GM18517 (cell line): ENCODE results near the gene TM4SF1.
"Not testable (repeated sequence)": the region's sequence is repeated elsewhere in the genome, so short reads cannot be mapped to it uniquely, and the experiment has no call there.

ENCODE experiments used
- ATAC-seq: cut with Tn5 transposase; IDR thresholded peaks from one replicate; pipeline ENCODE4 v1.9.1; 2021; ENCODE audit warnings: mild to moderate bottlenecking, moderate library complexity; ENCODE audit not compliant: unreplicated experiment

Gene TM4SF1

DNA sequence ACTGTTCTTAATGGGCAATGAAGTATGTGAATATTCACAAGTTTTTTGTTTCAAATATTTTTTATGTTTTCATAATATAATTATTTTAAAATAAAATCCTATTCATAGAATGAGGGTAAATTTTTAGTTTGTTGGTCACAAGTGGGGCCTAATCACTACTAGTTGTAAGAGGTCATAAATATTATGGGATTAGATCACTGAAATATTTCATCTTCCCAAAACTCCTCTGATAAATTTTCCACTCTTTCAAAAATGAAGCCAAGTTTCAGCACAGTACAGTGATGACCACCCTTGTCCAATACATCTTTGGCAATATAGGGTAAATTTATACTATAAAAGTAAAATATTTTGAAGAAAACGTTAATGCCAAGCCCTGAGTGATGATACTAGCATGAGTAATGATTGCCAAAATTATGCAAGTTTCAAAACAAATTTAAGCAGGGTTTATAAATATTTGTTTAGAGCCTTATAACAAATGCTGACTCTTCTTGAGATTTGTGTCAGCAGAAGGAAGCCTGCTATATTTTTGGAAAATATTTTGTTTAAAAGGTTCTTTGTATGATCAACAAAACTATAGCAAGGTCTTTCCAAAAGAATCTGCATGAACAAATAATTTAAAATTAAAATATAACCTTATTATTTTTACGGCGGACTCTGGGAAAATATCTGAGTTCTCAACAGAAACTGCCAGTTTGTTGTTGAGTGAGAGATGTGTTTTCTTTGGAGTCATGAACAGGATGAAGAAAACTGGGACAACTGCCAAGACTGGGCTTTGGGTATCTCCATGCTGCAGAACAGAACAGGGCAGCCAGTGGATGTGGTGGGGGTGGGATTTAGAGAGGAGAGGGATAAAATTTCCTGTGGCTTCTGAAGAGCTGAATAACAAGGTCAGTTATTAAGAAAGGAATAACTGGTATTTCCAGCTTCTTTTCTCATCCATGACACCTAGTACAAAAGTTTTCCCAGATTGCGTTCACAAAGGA is 17.9 kb upstream of the TM4SF1 start:
- ATAC-seq = no peak

DNA sequence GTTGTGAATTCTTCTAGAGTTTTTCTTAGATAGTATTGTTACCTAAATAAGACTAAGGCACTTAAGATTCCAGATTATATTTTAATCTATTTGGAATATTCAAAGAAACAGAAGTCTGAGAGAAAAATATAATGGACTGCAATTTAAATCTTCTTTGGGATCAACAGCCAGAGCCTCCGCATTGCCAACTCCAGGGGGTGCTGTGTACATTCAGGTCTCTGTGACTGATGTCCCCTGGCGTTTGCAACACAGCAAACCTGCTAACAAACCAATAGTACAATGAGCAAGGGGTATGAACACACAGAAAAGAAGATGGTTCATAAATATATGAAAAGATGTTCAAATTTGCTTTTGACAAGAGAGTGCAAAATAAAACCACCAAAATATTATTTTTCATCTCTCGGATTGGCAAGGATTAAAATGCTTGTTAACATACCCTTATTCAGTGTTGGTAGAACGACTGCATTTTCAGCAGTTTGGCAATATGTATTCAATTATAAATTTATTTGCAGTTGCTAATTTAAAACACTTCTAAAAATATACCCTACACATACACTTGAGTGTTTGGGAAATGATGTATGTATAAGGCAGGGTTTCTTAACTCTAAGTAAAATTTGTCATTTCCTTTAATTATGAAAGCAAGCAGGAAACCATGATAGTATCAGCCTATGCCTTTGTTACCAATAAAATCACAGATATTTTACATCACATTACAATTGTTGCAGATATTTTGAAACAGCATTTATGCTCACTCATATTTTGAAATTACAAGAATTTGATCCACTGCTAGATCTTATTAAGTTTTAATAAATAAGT is 16.1 kb upstream of the TM4SF1 start:
- peak; percentile 67 for ATAC-seq

DNA sequence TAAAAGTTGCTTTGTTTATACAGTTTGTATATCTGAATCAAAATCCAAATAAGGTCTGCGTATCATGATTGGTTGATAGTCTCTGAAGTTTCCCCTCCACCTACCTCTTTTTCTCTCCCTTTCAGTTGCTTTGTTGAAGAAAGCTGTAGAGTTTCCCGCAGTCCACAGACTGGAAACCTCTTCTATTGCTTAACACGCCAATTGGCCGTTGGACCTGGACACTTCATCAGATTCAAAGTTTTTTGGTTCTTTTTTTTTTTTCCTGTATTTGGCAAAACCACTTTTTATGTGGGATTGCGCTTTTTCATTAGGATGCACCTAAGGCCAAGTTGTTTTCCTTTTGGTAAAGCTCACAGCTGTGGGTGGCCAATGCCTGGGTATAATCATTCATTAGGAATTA is 14.5 kb upstream of the TM4SF1 start:
- no peak for ATAC-seq

DNA sequence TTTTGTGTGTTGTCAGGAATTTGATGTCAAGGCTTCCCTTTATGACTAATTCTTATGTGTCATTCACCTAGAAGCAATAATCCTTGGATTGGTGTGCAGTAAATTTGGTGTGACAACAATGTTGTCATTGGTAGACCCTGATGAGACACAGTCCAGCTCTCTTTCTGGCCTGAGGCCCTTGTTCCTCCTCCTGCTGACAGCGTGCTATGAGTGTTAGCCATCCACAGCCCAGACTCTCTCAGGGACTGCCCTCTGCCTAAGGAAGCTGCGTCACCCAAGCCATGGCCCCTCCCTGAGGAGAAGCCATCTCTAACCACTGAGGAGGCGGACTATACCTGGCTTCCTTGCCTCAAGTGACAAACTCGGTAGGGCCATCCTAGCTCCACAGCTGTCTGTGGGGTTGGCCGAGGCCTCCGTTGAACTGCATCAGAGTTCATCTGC is 13.3 kb upstream of the TM4SF1 start:
- no peak for ATAC-seq

DNA sequence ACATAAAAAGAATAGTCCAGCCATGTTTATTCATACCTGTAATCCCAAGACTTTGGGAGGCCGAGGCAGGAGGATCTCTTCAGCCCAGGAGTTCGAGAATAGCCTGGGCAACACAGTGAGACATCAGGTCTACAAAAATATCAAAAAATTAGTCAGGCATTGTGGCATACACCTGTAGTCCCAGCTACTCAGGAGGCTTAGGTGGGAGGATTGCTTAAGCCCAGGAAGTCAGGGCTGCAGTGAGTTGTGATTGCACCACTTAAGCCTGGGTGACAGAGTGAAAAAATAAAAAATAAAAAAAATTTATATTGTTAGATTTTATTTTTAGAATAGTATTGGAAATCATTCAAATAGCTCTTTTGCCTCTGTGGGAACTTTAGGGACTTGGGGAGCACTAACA is 12.8 kb upstream of the TM4SF1 start:
- no peak for ATAC-seq

DNA sequence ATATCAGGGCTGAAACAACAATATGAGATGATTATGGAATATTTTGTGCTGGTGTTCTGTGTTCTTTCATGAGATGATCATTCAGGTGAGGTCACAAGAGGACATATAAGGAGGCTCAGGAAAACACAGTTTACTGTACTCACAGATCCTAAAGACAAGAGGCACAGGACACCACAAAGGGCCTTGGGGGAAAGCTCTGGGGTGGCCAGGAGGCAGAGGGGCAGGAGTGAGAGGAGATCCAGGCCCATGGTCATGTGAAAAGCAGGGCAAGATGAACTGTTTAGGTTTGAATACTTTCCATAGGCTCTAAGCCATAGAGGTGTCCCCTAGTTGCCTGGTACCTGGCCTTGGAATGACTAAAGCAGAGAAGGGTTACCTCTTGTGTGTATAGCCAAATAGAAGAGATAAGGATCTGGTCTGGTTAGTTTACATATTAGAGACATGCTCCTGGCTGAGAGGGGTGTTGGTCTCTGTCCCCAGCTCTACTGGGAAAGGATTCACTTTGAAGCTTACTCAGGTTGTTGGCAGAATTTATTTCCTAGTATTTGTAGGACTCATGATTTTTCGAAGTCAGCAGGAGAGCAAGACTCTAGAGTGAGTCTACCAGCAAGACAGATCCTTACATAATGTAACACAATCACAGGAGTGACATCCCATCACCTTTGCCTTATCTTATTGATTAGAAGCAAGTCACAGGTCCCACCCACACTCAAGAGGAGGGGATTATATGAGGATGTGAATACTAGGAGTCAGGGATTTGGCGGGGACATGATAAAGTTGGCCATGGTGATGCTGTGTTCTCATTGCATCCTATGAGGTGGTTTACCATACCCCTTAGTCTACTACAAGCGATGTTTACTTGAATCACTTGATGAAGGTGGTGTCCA is 11.3 kb upstream of the TM4SF1 start:
- no peak for ATAC-seq

DNA sequence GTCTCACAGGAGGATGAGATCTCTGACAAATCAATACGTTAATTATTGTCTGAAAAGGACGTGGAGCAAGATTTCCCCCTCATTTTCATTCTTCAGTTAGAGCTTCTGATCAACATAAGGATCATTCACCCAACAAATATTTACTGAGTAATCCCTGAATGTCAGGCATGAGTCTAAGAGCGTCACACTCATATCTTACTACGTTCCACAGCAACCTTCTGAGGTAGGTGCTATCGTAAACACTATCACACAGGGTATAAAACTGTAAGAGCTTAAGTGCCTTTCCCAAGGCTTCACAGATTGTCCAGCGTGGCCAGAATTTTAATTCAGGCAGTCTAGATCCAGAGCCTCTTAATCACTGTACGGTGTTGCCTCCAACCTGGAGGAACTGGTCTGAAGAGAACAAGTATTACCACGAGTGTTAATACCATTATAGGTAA is 10.6 kb upstream of the TM4SF1 start:
- no peak for ATAC-seq

DNA sequence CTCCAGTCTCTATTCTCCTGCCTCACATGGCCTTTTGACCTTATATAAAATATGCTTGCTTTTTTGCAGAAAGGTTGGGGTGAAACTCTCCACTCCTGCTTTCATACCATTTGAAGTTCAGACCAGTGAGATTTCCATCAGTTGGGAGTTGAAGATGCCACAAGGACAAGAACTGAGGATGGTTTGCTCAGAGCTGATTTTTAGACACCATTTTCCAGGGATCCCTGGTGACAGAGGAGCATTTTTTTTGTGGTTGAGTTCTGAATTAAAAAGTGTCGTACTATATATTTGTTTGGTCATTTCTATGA is 8.8 kb upstream of the TM4SF1 start:
- ATAC-seq = no peak

DNA sequence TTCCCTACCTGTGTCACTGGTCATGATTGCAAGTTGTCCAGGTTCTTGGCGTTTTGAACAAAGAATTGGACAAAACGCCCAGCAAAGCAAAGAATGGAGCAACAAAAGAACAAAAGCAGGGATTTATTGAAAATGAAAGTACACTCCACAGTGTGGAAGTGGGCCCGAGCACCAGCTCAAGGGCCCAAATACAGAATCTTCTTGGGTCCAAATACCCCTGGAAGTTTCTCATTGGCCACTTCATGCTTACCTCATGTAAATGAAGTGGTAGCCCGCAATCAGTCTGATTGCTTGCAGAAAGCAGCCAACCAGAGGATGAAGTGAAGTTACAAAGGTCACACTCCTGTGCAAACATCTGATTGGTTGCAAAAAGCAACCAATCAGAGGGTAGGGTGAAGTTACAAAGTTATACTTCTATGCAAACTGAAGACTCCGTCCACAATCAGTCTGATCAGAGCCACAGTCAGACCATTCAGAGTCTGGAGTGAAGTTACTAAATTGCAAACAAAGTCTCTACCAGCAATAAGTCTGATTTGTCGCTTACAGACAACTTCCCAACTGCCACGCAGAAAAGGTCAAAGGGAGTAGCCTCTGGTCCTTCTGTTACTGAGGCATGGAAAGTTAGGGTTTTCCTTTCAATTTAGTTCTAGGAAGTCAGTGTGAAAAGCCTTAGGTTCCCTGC is 8.3 kb upstream of the TM4SF1 start:
- ATAC-seq = no peak

DNA sequence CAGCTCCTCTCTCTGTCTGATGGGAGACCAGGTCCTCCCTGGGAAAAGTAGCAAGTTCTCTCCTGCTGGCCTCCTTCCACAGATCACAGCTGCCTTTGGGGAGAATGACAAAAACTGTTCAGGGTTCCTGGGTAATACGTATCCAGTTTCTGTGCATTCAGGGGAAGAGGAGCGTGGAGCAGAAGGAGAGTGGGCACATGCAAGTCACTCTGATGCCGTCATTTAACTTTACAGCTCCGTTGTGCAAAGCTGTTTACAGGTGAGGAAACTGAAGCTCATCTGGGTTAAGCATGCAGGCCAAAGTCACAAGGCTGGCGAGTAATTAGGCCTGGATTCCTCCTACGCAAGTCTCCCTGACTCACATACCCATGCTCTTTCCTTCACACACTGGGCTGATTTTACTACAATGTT is 7.5 kb upstream of the TM4SF1 start:
- ATAC-seq = no peak

DNA sequence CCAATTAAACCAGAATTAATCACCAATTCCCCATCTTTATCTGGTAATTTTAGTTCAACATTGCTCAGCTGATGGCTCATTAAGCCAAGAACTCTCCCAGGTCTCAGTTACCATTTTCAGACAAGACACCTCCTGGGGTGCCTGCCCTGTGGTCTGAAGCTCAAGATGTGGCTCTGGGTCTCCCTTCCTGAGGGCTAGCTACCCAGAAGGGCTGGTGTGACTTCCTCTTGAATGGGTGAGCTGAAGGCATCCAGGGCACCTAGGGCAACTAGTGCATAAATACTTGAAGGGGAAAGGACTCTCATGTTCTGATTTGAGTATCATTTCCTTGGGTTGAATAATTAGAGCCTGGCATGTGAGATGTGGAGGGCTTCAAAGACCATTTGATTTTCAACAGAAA is 6.7 kb upstream of the TM4SF1 start:
- no peak for ATAC-seq

DNA sequence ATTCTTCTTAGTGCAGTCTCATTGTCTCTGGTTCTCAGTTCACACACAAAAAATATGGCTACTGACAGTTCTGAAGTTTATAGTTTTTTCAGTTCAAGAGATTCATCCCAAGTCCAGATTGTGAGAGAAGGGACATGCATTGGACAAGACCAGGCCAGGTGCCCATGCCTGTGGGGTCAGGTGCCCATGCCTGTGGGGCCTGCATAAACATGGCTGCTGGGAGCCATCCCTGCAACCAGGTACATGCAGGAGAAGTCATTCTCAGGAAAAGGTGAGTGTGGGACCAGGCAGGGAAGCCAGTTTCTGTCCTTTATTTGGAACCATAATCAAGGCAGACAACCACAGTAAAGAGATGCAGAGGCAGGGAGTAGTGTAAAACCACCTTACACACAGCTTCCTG is 6.3 kb upstream of the TM4SF1 start:
- no peak for ATAC-seq

DNA sequence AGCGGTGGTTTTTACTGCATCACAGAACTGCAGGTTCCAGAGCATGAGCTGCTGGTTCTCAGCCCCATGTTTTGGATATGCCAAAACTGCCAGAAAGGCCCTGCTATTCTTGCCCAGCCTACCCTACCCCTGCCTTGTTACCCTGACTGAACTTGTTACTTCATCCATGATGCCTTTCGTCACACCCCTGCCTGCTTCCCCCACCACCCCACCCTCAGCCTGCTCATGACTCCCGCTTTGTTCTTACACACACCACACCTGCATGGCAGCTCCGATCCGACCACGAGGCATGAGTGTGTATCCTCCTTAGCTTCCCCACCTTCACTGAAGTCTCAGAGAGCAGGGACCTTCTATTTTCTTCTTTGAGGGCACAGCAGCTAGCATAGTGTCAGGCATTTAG is 5.1 kb upstream of the TM4SF1 start:
- no peak for ATAC-seq

DNA sequence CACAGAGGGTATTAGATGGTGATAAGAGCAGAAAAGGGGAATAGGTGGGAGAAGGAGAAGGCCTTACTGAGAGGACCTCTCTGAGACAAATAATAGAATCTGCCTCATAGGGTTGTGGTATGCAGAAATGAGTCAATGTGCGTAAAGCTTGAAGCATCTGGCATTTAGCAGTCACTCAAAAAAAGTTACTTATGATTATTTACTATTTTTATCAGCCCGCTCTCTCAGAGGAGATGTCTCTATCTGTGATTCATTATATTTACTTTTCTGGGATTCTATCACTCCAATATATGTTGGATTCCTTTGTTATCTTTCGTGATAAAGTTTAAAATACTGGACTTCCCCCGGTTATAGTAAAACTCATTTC is 4.6 kb upstream of the TM4SF1 start:
- no peak for ATAC-seq

DNA sequence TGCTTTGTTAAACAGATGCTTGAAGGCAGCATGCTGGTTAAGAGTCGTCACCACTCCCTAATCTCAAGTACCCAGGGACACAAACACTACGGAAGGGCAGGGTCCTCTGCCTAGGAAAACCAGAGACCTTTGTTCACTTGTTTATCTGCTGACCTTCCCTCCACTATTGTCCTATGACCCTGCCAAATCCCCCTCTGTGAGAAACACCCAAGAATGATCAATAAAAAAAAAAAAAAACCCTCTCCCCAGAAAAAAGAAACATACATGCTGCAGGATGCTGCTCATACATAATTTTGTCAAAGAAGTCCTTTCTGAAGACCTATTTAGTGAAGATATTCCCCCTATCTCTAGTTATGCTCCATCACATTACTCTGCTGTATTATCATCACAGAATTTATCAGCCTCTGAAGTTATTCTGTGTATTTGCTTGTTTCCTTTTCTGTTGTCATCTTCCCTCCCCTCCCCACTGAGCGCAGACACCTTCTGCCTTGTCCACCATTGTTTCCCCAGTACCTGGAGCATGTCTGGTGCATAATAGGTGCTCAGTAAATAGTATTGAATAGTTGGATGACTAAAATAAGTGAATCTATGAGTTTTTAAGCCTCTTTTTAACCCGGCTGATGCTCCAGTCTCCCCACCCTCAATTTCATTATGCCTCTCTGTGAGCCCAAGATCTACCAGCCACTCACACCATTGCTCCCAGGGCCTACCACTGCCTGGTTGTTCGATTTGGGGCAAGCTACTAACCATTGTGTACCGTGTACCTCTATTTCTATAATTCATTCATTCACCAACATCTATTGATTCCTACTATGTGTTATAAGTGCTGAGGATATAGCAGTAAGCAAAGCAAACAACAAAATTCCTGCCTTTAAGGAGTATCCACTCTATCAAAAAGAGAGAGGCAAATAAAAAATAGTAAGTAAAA is 4.0 kb upstream of the TM4SF1 start:
- ATAC-seq = no peak

DNA sequence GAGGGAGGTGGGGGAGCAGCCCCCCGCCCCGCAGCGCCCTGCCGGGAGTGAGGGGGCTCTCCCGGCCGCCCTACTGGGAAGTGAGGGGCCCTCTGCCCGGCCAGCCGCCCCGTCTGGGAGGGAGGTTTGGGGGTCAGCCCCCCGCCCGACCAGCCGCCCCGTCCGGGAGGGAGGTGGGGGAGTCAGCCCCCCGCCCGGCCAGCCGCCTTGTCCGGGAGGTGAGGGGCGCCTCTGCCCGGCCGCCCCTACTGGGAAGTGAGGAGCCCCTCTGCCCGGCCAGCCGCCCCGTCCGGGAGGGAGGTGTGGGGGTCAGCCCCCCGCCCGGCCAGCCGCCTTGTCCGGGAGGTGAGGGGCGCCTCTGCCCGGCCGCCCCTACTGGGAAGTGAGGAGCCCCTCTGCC is 2.8 kb upstream of the TM4SF1 start:
- ATAC-seq = not testable (repeated sequence)

DNA sequence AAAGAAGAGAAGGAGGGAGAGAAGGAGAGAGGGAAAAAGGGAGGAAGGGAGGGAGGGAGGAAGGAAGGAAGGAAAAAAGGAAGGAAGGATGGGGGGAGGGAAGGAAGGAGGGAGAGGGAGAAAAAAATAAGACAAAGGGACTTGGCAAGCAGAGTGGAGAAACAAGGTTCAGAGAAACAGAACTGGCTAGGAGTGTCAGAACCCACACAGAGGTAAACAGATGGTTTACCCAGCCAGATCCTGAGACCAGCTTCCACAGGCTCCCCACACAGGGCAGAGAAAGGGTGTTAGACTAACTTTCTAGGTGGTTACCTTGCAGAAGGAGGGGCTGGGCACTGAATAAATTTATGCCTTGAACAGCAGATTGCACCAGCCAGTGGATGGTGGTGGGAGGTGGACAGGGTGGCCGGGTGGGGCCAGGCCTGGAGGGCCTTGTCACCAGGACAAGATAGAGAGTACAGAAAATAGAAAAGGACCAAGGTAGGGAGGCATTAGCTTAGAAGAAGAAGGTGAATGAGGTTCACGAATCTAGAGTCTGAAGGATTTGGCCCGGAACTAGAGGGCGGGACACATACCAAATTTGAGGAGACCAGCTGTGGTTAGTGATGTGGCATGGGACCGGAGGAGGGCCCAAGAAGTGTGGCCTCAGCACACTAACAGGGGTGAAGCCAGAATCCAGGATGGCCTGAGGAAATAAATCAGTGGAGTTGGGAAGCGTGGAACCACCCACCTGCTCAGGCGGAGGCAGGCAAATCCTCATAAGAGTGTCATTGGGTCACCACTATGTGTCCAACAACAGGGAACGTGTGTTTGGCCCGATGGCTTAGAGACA is 1.2 kb upstream of the TM4SF1 start:
- ATAC-seq = no peak

DNA sequence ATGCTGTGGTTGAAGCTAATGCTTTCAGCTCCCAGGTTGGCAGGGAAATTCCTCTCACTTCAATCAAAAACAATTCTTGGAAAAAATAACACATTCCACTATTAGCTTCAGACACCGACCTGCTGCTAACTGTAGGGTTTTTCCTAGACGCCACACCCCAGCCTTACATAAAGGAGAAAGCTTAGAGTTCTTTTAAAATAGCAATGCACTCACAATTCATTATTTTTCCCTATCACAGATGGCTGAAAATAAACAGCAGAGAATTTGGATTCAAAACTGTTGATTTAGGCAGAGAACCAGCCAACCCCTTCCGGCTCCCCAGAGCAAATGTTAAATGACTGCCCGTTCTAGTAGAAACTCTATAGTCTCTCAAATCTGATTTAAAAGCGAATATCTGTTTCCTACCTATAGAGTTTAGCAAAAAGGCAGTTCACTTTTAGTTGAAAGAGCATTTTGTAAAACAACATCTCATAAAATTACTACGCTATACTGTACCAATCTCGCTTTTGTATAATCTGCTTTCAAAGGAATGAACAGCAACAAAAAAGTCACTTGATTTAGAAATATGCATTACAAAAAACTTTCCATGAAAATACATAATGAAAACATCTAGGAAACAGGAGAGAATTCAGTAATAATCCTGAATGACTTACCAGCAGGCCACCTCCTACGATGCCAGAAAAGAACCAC is 586 bp downstream of the TM4SF1 start:
- no peak for ATAC-seq
